Nephron progenitor cell (in vitro differentiated cells): ENCODE measurements around the gene DLL3.

Source experiments
- DNase-seq: peaks from one replicate; pipeline ENCODE4 v3.0.0; 2021
- H3K27ac Mint-ChIP-seq: 2 replicates; pipeline ENCODE4 v1.8.0; 2021; ENCODE audit warnings: mild to moderate bottlenecking, moderate library complexity, mixed read lengths
- H3K27me3 Mint-ChIP-seq: 2 replicates; pipeline ENCODE4 v1.8.0; 2021; ENCODE audit warnings: mild to moderate bottlenecking, low read depth, mixed read lengths; ENCODE audit not compliant: poor library complexity
- H3K36me3 Mint-ChIP-seq: 2 replicates; pipeline ENCODE4 v1.8.0; 2021; ENCODE audit warnings: low read depth, mixed read lengths
- H3K4me1 Mint-ChIP-seq: 2 replicates; pipeline ENCODE4 v1.8.0; 2021; ENCODE audit warnings: mixed read lengths
- H3K4me3 Mint-ChIP-seq: 2 replicates; pipeline ENCODE4 v1.8.0; 2021; ENCODE audit warnings: mild to moderate bottlenecking, moderate library complexity, mixed read lengths
- H3K9me3 Mint-ChIP-seq: 2 replicates; pipeline ENCODE4 v1.8.0; 2021; ENCODE audit warnings: mild to moderate bottlenecking, moderate library complexity, mixed read lengths
- TF ChIP-seq, protein P1 (sequence below): fragments of 200-600 bp; sonication (generic); IDR thresholded peaks from 2 replicates; pipeline ENCODE4 v1.5.0; 2021; ENCODE audit warnings: antibody characterized with exemption

DLL3 gene

DNA sequence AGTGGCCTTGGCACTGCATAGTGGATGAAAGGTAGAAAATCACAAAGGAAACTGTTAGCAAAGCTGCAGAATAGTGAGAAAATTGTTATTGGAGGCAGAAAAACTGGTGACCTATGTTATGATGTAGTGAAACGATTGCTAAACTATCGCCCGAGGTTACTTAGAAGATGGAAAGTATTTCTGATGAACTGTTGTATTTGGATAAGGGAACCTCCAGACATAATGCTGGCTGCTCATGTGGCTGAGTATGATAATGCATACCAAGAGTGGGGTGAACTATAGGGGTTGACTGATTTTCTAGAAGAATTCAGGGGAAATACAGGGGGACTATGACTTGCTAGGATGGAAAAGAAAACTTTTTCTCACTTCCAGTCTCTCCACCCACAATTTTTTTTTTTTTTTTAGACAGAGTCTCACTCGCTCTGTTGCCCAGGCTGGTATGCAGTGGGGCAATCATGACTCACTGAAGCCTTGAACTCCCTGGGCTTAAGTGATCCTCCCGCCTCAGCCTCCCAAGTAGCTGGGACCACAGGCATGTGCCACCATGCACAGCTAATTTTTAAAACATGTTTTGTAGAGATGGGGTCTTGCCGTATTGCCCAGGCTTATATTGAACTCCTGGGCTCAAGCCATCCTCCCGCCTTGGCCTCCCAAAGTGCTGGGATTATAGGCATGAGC, 45.6 kb downstream of the DLL3 start:
- no peak for DNase-seq
- Mint-ChIP-seq H3K27me3 (peaks cover 36% of the 10 kb centered on the region), H3K36me3 (no peaks in the 10 kb centered on the region), H3K27ac (no peak overlapping the region), H3K9me3 (no peaks in the 10 kb centered on the region), H3K4me1 (peaks cover 15% of the 10 kb centered on the region), H3K4me3 (no peak overlapping the region)
- TF ChIP-seq, protein P1, sequence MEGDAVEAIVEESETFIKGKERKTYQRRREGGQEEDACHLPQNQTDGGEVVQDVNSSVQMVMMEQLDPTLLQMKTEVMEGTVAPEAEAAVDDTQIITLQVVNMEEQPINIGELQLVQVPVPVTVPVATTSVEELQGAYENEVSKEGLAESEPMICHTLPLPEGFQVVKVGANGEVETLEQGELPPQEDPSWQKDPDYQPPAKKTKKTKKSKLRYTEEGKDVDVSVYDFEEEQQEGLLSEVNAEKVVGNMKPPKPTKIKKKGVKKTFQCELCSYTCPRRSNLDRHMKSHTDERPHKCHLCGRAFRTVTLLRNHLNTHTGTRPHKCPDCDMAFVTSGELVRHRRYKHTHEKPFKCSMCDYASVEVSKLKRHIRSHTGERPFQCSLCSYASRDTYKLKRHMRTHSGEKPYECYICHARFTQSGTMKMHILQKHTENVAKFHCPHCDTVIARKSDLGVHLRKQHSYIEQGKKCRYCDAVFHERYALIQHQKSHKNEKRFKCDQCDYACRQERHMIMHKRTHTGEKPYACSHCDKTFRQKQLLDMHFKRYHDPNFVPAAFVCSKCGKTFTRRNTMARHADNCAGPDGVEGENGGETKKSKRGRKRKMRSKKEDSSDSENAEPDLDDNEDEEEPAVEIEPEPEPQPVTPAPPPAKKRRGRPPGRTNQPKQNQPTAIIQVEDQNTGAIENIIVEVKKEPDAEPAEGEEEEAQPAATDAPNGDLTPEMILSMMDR, result no peak

DNA sequence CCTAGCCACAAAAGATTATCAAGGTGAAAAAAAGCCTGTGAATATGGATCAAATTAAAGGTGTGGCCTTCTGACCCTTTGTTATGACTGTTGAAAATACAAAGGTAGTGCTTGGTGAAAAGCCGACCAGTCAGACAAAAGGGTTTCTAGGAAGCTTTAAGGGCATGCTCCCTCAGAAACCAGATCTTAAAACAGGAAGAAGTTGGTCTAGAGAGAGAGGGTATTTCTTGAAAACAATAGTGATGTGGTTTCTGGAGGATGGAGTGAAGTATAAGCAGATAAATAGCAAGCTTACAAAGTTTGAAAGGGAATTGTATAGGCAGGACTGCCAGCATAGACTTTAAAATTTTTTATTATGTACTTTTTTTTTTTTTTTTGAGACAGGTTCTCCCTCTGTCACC, 46.2 kb downstream of the DLL3 start:
- DNase-seq, result no peak
- peaks cover 14% of the 10 kb centered on the region for H3K4me1 Mint-ChIP-seq
- H3K27me3 Mint-ChIP-seq, result peaks cover 36% of the 10 kb centered on the region
- H3K36me3 Mint-ChIP-seq, result no peaks in the 10 kb centered on the region
- H3K27ac Mint-ChIP-seq, result no peak overlapping the region
- TF ChIP-seq, protein P1, result no peak
- no peaks in the 10 kb centered on the region for H3K9me3 Mint-ChIP-seq
- H3K4me3 Mint-ChIP-seq, result no peak overlapping the region

DNA sequence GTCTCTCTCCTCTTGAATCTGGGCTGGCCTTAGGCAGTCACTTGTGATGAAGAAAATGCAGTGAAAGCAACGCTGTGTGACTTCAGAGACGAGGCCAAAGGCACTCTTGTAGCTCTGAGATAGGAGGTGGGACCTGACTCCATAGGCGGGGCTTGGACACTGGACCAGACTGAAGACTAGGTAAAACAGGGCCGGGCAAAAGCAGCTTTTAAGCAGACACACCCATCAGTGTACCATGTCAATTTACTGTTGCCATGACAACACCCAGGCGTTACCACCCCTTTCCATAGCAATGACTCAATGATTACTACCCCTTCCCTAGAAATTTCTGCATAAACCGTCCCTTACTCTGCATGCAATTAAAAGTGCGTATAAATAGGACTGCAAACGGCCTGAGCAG, 47.9 kb downstream of the DLL3 start:
- Mint-ChIP-seq H3K36me3 (no peaks in the 10 kb centered on the region), H3K9me3 (no peaks in the 10 kb centered on the region), H3K27me3 (peaks cover 37% of the 10 kb centered on the region), H3K27ac (no peak overlapping the region), H3K4me1 (no peaks in the 10 kb centered on the region), H3K4me3 (no peak overlapping the region)
- DNase-seq, result no peak
- TF ChIP-seq, protein P1, result no peak

DNA sequence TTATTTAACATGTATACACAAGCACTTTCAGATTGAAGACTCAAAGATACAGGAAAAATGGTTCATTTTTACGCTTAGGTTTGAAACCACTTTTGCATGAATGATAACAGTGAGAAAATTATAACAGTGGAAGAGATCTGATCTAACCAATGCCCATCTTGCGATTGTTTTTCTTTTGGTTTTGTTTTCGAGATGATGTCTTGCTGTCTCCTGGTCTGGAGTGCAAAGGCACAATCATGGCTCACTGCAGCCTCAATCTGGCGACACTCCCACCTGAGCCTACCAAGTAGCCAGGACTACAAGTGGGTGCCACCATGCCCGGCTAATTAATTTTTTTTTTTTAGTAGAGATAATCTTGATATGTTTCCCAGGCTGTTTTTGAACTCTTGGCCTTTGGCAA, 51.5 kb downstream of the DLL3 start:
- Mint-ChIP-seq H3K9me3 (no peaks in the 10 kb centered on the region), H3K4me1 (no peaks in the 10 kb centered on the region), H3K27me3 (peaks cover 45% of the 10 kb centered on the region), H3K36me3 (no peaks in the 10 kb centered on the region), H3K4me3 (no peak overlapping the region), H3K27ac (no peak overlapping the region)
- TF ChIP-seq, protein P1, result no peak
- DNase-seq, result no peak

DNA sequence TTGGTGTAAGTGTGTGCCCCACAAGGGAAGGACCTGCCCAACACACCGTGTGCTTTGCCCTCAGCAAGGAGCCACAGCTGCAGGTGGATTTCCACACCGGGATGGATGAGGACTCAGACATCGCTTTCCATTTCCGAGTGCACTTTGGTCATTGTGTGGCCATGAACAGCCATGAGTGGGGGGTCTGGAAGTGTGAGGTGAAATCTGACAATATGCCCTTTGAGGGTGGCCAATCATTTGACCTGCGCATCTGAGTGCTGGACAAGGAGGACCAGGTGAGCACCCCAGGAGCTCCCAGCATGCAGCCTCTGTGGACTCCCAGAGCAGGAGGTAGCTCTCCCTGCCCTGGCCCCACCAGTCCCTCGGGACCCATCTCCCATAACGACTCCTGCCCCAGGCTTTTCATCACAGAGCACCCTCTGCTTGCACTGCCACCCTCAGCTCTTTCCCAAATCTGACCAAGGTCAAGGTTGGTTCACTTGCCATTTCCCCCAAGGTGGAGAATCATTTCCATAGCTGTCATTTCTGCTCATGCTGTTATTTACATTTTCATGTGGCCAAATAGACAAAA, 54.4 kb downstream of the DLL3 start:
- TF ChIP-seq, protein P1, result no peak
- Mint-ChIP-seq H3K9me3 (no peaks in the 10 kb centered on the region), H3K27ac (no peak overlapping the region), H3K27me3 (peaks cover 58% of the 10 kb centered on the region), H3K36me3 (no peaks in the 10 kb centered on the region), H3K4me1 (peaks cover 11% of the 10 kb centered on the region), H3K4me3 (no peak overlapping the region)
- DNase-seq, result no peak
